SIG-M5 treated with dmso at 0.1 percent for 504 hours (cell line): ENCODE results near the gene GPR25.
"Not testable (repeated sequence)": the region's sequence is repeated elsewhere in the genome, so short reads cannot be mapped to it uniquely, and the experiment has no call there.

Experiments
- DNase-seq: peaks from one replicate; lab custom pipeline; 2025; ENCODE audit not compliant: unreplicated experiment; lab: John Stamatoyannopoulos, UW

GPR25 gene

DNA sequence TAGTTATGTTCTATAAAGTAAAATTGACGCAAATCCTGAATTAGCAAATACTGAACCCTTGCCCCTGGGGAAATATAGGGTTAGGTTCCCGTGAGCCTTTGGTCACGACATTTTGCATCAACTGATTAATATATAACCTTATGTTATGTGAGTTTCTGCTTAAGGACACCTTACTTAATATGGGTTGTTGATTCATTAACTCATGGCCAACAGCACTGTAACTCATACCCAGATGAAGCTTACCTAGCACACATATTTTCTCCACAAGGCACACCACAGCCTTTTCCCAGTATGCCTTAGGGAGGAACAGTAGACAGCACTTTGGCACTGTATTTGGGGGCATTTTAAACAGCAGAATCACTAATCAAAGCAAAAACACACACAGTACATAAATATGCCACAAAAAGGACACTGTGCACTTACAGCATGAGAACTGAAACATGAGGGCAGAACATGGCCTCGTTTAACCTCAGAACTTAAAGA lies 37.0 kb downstream of the GPR25 start:
- no peak for DNase-seq

DNA sequence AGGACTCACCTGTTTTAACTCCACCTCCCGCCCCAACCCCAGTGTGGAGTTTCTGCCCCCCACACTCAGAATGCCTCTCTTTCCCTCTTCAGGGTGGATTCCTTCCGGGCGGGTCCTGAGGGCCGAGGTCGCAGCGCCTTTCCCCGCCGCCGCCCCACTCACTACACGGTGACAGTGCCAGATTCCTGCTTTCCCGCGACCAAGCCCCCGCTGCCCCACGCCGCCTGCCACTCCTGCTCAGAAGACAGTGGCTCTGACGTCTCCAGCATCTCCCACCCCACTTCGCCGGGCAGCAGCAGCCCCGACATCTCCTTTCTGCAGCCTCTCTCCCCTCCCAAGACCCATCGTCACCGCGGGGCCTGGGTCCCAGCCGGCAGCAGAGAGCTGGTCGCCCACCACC lies 38.6 kb downstream of the GPR25 start:
- no peak for DNase-seq

DNA sequence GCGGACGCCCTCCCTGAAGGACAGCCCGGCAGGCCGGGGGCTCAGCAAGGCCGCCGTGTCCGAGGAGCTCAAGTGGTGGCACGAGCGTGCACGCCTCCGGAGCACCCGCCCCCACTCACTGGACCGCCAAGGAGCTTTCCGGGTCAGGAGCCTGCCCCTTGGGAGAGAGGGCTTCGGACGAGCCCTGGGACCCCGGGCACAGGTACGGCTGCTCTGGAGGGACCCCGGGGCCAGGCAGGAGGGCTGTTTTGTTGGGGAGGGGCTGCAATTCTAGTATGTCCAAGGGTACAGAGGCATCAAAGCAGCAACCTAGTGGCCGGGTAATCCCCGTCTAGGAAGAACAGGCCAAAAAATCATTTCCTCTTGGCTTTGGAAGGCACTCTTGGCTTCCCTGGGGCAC lies 39.2 kb downstream of the GPR25 start:
- DNase-seq = not testable (repeated sequence)

DNA sequence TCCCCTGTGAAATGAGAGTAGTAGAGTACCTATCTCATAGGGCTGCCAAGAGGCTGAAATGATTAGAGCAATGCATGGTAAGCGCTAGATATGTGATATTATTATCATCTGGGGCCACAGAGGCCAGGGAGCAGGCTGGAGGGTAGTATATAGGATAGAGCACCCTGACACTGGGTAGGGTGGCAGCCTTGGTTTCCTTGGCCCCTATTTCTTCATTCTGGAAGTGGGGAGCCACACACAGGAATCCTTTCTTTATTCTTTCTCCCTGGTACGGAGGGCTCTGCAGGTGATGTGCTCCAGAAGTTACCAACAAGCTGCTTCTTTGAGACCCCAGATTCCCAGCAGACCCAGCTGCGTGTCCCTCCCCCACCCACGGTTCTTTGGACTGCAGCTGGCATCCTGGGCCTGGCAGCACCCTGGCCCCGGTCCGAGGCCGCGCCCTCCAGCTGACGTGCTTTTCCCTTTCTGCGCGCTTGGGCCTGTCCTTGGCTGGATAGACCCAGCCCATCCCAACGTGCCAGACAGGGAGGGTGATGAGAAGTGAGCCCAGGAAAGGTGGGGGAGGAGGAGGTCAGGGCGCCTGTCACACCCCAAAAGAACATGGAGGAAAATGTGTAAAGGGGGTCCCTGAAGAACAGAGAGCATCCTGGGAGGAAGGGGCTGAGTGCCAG lies 40.1 kb downstream of the GPR25 start:
- no peak for DNase-seq

DNA sequence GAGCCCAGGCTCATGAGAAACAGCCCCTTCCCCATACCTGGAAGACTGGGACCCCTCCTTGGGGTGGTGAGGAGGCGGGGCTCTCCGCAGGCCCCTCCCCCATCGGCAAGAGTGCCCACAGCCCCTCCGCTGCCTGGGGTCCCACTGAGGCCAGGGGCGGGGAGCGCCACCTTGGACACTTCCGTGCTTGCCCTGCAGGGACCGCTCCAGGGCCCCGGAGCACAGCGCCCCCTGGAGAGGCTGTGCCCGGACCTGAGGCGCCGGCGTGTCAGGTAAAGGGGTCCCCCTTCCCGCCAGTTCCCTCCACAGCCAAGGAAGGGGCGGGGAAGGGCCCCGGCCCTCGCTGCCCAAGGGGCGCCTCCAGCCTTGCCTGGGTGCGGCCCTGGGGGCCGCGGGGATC lies 43.4 kb downstream of the GPR25 start:
- DNase-seq = no peak

GRCh38 chr1:200916681-200917080 lies 43.9 kb downstream of the GPR25 start:
- DNase-seq = no peak

DNA sequence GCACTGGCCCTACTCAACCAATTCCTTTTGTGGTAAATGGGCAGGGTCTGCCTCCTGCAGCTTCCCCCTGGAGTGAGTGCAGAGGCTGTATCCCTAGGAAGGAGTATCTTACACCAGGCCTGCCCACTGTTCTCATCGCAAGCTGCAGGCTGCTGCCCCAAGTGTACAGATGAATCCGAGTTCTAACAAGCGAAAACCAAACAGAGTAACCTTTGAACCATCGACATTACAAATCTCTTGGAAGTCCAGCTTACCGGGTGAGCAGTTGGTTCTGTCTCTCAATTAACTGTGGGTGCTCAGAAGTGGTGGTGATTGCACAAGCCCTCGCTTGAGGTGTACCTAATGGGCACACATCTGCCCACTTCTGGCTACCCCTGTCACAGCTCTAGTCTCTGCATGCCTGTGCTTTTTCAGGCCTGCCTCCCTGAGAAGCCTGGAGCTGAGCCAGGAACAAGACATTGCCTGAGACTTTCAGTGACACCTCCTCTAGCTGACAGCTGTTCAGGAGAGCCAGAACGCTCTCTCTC lies 44.6 kb downstream of the GPR25 start:
- DNase-seq = no peak

- no peak for DNase-seq
Observed at GRCh38 chr1:200918006-200918405, 45.2 kb downstream of the GPR25 start.

- DNase-seq = no peak
Observed at GRCh38 chr1:200919386-200919785, 46.6 kb downstream of the GPR25 start.

- DNase-seq = no peak
Observed at GRCh38 chr1:200921571-200922110, 48.9 kb downstream of the GPR25 start.

GRCh38 chr1:200922406-200922805 lies 49.6 kb downstream of the GPR25 start:
- no peak for DNase-seq

GRCh38 chr1:200923601-200924000 lies 50.8 kb downstream of the GPR25 start:
- DNase-seq = no peak
